ENCODE results near the gene EXD3. TPM values are rescaled to one million over a fixed set of nuclear protein-coding genes. Genes with fewer than 3 reads are reported as not detected.

Gene EXD3
- total RNA-seq, 1 donor from 2014 or later, result 8.6 TPM

- Histone ChIP-seq H3K27me3 (ENCODE audit: control insufficient read depth, insufficient read depth, low read length) (peaks cover 3% of the 10 kb centered on the region), H3K4me3 (ENCODE audit: low read depth, low read length) (no peak overlapping the region), H3K36me3 (ENCODE audit: control insufficient read depth, insufficient read depth, low read length) (no peaks in the 10 kb centered on the region)
- DNase-seq (ENCODE audit: low read depth), result no peak
- TF ChIP-seq CTCF (IDR thresholded peaks at IDR 0.05; ENCODE audit: insufficient read depth, low read length, poor library complexity, severe bottlenecking), result no peak
These were observed 57.9 kb downstream of the EXD3 start for GRCh38 chr9:137365056-137365455.

- Histone ChIP-seq H3K4me3 (ENCODE audit: low read depth, low read length) (no peak overlapping the region), H3K36me3 (ENCODE audit: control insufficient read depth, insufficient read depth, low read length) (no peaks in the 10 kb centered on the region), H3K27me3 (ENCODE audit: control insufficient read depth, insufficient read depth, low read length) (no peaks in the 10 kb centered on the region)
- TF ChIP-seq CTCF (IDR thresholded peaks at IDR 0.05; ENCODE audit: insufficient read depth, low read length, poor library complexity, severe bottlenecking), result no peak
- DNase-seq (ENCODE audit: low read depth), result no peak
These were observed 63.1 kb downstream of the EXD3 start for GRCh38 chr9:137359850-137360249.

GRCh38 chr9:137358126-137358525, 64.8 kb downstream of the EXD3 start:
- no peak for TF ChIP-seq CTCF (IDR thresholded peaks at IDR 0.05; ENCODE audit: insufficient read depth, low read length, poor library complexity, severe bottlenecking)
- no peak for DNase-seq (ENCODE audit: low read depth)
- H3K4me3 ChIP-seq (ENCODE audit: low read depth, low read length), result no peak overlapping the region
- no peaks in the 10 kb centered on the region for H3K27me3 ChIP-seq (ENCODE audit: control insufficient read depth, insufficient read depth, low read length)
- H3K36me3 ChIP-seq (ENCODE audit: control insufficient read depth, insufficient read depth, low read length), result no peaks in the 10 kb centered on the region

- no peak overlapping the region for H3K4me3 ChIP-seq (ENCODE audit: low read depth, low read length)
- no peaks in the 10 kb centered on the region for H3K36me3 ChIP-seq (ENCODE audit: control insufficient read depth, insufficient read depth, low read length)
- no peaks in the 10 kb centered on the region for H3K27me3 ChIP-seq (ENCODE audit: control insufficient read depth, insufficient read depth, low read length)
- no peak for DNase-seq (ENCODE audit: low read depth)
- no peak for TF ChIP-seq CTCF (IDR thresholded peaks at IDR 0.05; ENCODE audit: insufficient read depth, low read length, poor library complexity, severe bottlenecking)
These were observed 65.8 kb downstream of the EXD3 start for GRCh38 chr9:137357166-137357565.

GRCh38 chr9:137355761-137356365, 67.1 kb downstream of the EXD3 start:
- no peak overlapping the region for H3K4me3 ChIP-seq (ENCODE audit: low read depth, low read length)
- no peak for DNase-seq (ENCODE audit: low read depth)
- no peak for TF ChIP-seq CTCF (IDR thresholded peaks at IDR 0.05; ENCODE audit: insufficient read depth, low read length, poor library complexity, severe bottlenecking)
- H3K27me3 ChIP-seq (ENCODE audit: control insufficient read depth, insufficient read depth, low read length), result no peaks in the 10 kb centered on the region
- no peaks in the 10 kb centered on the region for H3K36me3 ChIP-seq (ENCODE audit: control insufficient read depth, insufficient read depth, low read length)
